Measurements from ENCODE around the gene UBE2I.

GRCh38 chr16:1326946-1327618 lies 17.6 kb downstream of the UBE2I start:
- TF ChIP-seq EGR1 (IDR thresholded peaks at IDR 0.05; ENCODE audit: low read depth in 2 of 2) = no peak
- TF ChIP-seq CTCF (IDR thresholded peaks at IDR 0.05; ENCODE audit: low read depth, low read length, missing input control) = no peak
